Subcutaneous adipose tissue (tissue), 4 donors: ENCODE data around the gene CRK. TPM values are rescaled to one million over a fixed set of nuclear protein-coding genes. Genes with fewer than 3 reads are reported as not detected.

Experiments used
- CTCF ChIP-seq: fragments of 450-650 bp; IDR thresholded peaks from one replicate; pipeline ENCODE4 v1.5.1; 2016; ENCODE audit warnings: low read depth, mild to moderate bottlenecking, control low read depth, antibody characterized with exemption, moderate library complexity
- total RNA-seq, 4 donors: library from RNA; depleted of rRNA; stranded (reverse); fragments of >200 nt; gene quantifications; one replicate each; pipeline ENCODE4 v1.1.0, GENCODE V29; 2016

CRK gene
- total RNA-seq, 4 donors from 2014 or later = 74.5 to 111 (median 90.6) TPM

GRCh38 chr17:1449412-1449967, 6.5 kb downstream of the CRK start:
- no peak for TF ChIP-seq CTCF

- TF ChIP-seq CTCF = no peak
These were observed 9.0 kb downstream of the CRK start for GRCh38 chr17:1447052-1447451.

DNA sequence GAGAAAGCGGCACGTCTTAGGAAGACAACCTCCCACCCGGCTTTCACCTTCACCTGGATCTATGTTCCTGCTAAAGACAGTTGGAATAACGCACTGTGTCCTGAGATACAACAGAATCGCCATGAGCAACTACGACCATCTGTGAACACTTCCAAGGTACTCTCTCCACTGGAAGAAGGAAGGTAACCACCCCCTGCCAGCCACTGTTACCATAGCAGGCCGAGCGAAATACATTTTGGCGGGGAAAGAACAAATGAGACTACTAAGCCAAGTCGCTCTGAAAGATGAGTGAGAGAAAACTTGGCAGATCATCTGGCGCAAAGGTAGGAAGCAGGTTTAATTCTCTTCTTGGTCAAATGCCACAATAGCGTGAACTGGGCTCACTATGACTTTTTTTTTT, 9.8 kb downstream of the CRK start:
- no peak for TF ChIP-seq CTCF

GRCh38 chr17:1442187-1442586, 13.8 kb downstream of the CRK start:
- TF ChIP-seq CTCF = no peak

- TF ChIP-seq CTCF = no peak
These were observed 15.1 kb downstream of the CRK start for GRCh38 chr17:1440921-1441320.

DNA sequence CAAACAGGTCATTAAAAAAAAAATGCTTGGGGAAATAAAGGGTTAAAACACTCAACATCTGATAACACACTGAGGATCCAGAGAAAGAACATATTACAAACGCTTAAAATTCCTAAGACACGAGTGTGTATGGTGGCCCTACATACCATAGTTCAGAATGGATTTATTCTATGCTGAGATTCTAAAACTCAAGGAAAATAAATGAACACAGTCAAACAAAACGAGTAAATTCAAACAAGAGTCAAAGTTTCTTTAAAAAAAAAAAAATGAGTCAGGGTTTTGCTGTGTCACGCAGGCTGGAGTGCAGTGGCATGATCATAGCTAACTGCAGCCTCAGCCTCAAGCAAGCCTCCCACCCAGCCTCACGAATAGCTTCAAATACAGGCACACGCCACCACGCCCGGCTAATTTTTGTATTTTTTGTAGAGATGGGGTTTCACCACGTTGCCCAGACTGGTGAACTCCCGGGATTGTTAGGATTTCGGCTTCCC, 17.4 kb downstream of the CRK start:
- TF ChIP-seq CTCF = no peak

- TF ChIP-seq CTCF = no peak
These were observed 20.7 kb downstream of the CRK start for GRCh38 chr17:1435326-1435725.
